Measurements from ENCODE around the gene GTF2H1. TPM values are rescaled to one million over a fixed set of nuclear protein-coding genes. Genes with fewer than 3 reads are reported as not detected.

Gene GTF2H1
- 25.8 TPM for polyA plus RNA-seq (2013, experiment 1 of 2)
- polyA plus RNA-seq (2013, experiment 2 of 2), result 24.2 TPM

GRCh38 chr11:18321969-18322711 lies at the start of gene GTF2H1, which contains the start of gene HPS5:
Gene GTF2H1, plus strand, starts transcription at chr11:18322567. Its CDS starts 10,508 bp downstream, at chr11:18333075.
Gene HPS5, minus strand, starts transcription at chr11:18322140. Its CDS starts 4,282 bp downstream, at chr11:18317858.
- peak within 1 kb of the TSS; percentile 81 for H3K4me3 ChIP-seq (ENCODE audit: low read length)
- H3K9me3 ChIP-seq (ENCODE audit: insufficient read depth, low read depth, low read length), result no peaks in the 10 kb centered on the region
- peaks cover 27% of the 10 kb centered on the region for H3K36me3 ChIP-seq (ENCODE audit: insufficient read depth, low read length)
- no peaks in the 10 kb centered on the region for H3K27me3 ChIP-seq (ENCODE audit: insufficient read depth, low read length)
- peak within 1 kb of the TSS; percentile 94 for H3K27ac ChIP-seq (ENCODE audit: low read depth, low read length)
- WGBS, result under 1% methylated on average over 61 of the region's 61 CpGs
- H3K9ac ChIP-seq (ENCODE audit: low read depth, low read length), result peak within 1 kb of the TSS; percentile 98
- peaks cover 16% of the 10 kb centered on the region for H3K4me1 ChIP-seq (ENCODE audit: insufficient read depth, low read length)

- H3K36me3 ChIP-seq (ENCODE audit: insufficient read depth, low read length), result peaks cover 44% of the 10 kb centered on the region
- WGBS, result 99% methylated on average over 3 of the region's 5 CpGs
- H3K27ac ChIP-seq (ENCODE audit: low read depth, low read length), result no peak overlapping the region
- no peak overlapping the region for H3K4me3 ChIP-seq (ENCODE audit: low read length)
- no peaks in the 10 kb centered on the region for H3K4me1 ChIP-seq (ENCODE audit: insufficient read depth, low read length)
- H3K9me3 ChIP-seq (ENCODE audit: insufficient read depth, low read depth, low read length), result no peaks in the 10 kb centered on the region
- no peak overlapping the region for H3K9ac ChIP-seq (ENCODE audit: low read depth, low read length)
- H3K27me3 ChIP-seq (ENCODE audit: insufficient read depth, low read length), result no peaks in the 10 kb centered on the region
Measured at GRCh38 chr11:18277565-18278271, 44.6 kb upstream of the GTF2H1 start.

GRCh38 chr11:18280438-18281045 lies 41.8 kb upstream of the GTF2H1 start:
- Histone ChIP-seq H3K4me1 (ENCODE audit: insufficient read depth, low read length) (no peaks in the 10 kb centered on the region), H3K27ac (ENCODE audit: low read depth, low read length) (no peak overlapping the region), H3K4me3 (ENCODE audit: low read length) (no peak overlapping the region), H3K9ac (ENCODE audit: low read depth, low read length) (no peak overlapping the region), H3K36me3 (ENCODE audit: insufficient read depth, low read length) (peaks cover 71% of the 10 kb centered on the region), H3K9me3 (ENCODE audit: insufficient read depth, low read depth, low read length) (no peaks in the 10 kb centered on the region), H3K27me3 (ENCODE audit: insufficient read depth, low read length) (no peaks in the 10 kb centered on the region)
- 97% methylated on average over 4 of the region's 4 CpGs for WGBS

- no peak overlapping the region for H3K9ac ChIP-seq (ENCODE audit: low read depth, low read length)
- 93% methylated on average over 1 of the region's 2 CpGs for WGBS
- H3K4me3 ChIP-seq (ENCODE audit: low read length), result no peak overlapping the region
- H3K27me3 ChIP-seq (ENCODE audit: insufficient read depth, low read length), result no peaks in the 10 kb centered on the region
- H3K36me3 ChIP-seq (ENCODE audit: insufficient read depth, low read length), result peaks cover 92% of the 10 kb centered on the region
- H3K27ac ChIP-seq (ENCODE audit: low read depth, low read length), result no peak overlapping the region
- H3K9me3 ChIP-seq (ENCODE audit: insufficient read depth, low read depth, low read length), result no peaks in the 10 kb centered on the region
- H3K4me1 ChIP-seq (ENCODE audit: insufficient read depth, low read length), result no peaks in the 10 kb centered on the region
Measured at GRCh38 chr11:18282626-18283025, 39.7 kb upstream of the GTF2H1 start.

GRCh38 chr11:18285841-18286240 lies 36.5 kb upstream of the GTF2H1 start:
- H3K4me3 ChIP-seq (ENCODE audit: low read length), result no peak overlapping the region
- no peak overlapping the region for H3K27ac ChIP-seq (ENCODE audit: low read depth, low read length)
- no peak overlapping the region for H3K9ac ChIP-seq (ENCODE audit: low read depth, low read length)
- WGBS, result 96% methylated on average over 1 of the region's 1 CpG
- no peaks in the 10 kb centered on the region for H3K4me1 ChIP-seq (ENCODE audit: insufficient read depth, low read length)
- peaks cover 99% of the 10 kb centered on the region for H3K36me3 ChIP-seq (ENCODE audit: insufficient read depth, low read length)
- no peaks in the 10 kb centered on the region for H3K9me3 ChIP-seq (ENCODE audit: insufficient read depth, low read depth, low read length)
- H3K27me3 ChIP-seq (ENCODE audit: insufficient read depth, low read length), result no peaks in the 10 kb centered on the region

- no peak overlapping the region for H3K9ac ChIP-seq (ENCODE audit: low read depth, low read length)
- no peaks in the 10 kb centered on the region for H3K27me3 ChIP-seq (ENCODE audit: insufficient read depth, low read length)
- no peak overlapping the region for H3K27ac ChIP-seq (ENCODE audit: low read depth, low read length)
- 93% methylated on average over 4 of the region's 4 CpGs for WGBS
- peaks cover 100% of the 10 kb centered on the region for H3K36me3 ChIP-seq (ENCODE audit: insufficient read depth, low read length)
- no peaks in the 10 kb centered on the region for H3K4me1 ChIP-seq (ENCODE audit: insufficient read depth, low read length)
- H3K4me3 ChIP-seq (ENCODE audit: low read length), result no peak overlapping the region
- no peaks in the 10 kb centered on the region for H3K9me3 ChIP-seq (ENCODE audit: insufficient read depth, low read depth, low read length)
Measured at GRCh38 chr11:18288911-18289310, 33.5 kb upstream of the GTF2H1 start.

GRCh38 chr11:18294862-18295261 lies 27.5 kb upstream of the GTF2H1 start:
- 97% methylated on average over 5 of the region's 5 CpGs for WGBS
- Histone ChIP-seq H3K36me3 (ENCODE audit: insufficient read depth, low read length) (peaks cover 99% of the 10 kb centered on the region), H3K4me1 (ENCODE audit: insufficient read depth, low read length) (no peaks in the 10 kb centered on the region), H3K27ac (ENCODE audit: low read depth, low read length) (no peak overlapping the region), H3K4me3 (ENCODE audit: low read length) (no peak overlapping the region), H3K27me3 (ENCODE audit: insufficient read depth, low read length) (no peaks in the 10 kb centered on the region), H3K9me3 (ENCODE audit: insufficient read depth, low read depth, low read length) (no peaks in the 10 kb centered on the region), H3K9ac (ENCODE audit: low read depth, low read length) (no peak overlapping the region)

GRCh38 chr11:18295316-18295715 lies 27.1 kb upstream of the GTF2H1 start:
- Histone ChIP-seq H3K27ac (ENCODE audit: low read depth, low read length) (no peak overlapping the region), H3K4me3 (ENCODE audit: low read length) (no peak overlapping the region), H3K36me3 (ENCODE audit: insufficient read depth, low read length) (peaks cover 99% of the 10 kb centered on the region), H3K4me1 (ENCODE audit: insufficient read depth, low read length) (no peaks in the 10 kb centered on the region), H3K9ac (ENCODE audit: low read depth, low read length) (no peak overlapping the region), H3K9me3 (ENCODE audit: insufficient read depth, low read depth, low read length) (no peaks in the 10 kb centered on the region), H3K27me3 (ENCODE audit: insufficient read depth, low read length) (no peaks in the 10 kb centered on the region)
- WGBS, result 95% methylated on average over 2 of the region's 2 CpGs

GRCh38 chr11:18299721-18300120 lies 22.6 kb upstream of the GTF2H1 start:
- Histone ChIP-seq H3K36me3 (ENCODE audit: insufficient read depth, low read length) (peaks cover 94% of the 10 kb centered on the region), H3K9me3 (ENCODE audit: insufficient read depth, low read depth, low read length) (no peaks in the 10 kb centered on the region), H3K27me3 (ENCODE audit: insufficient read depth, low read length) (no peaks in the 10 kb centered on the region), H3K4me3 (ENCODE audit: low read length) (no peak overlapping the region), H3K27ac (ENCODE audit: low read depth, low read length) (no peak overlapping the region), H3K4me1 (ENCODE audit: insufficient read depth, low read length) (no peaks in the 10 kb centered on the region), H3K9ac (ENCODE audit: low read depth, low read length) (no peak overlapping the region)

- no peak overlapping the region for H3K4me3 ChIP-seq (ENCODE audit: low read length)
- H3K36me3 ChIP-seq (ENCODE audit: insufficient read depth, low read length), result peaks cover 93% of the 10 kb centered on the region
- H3K9ac ChIP-seq (ENCODE audit: low read depth, low read length), result no peak overlapping the region
- no peak overlapping the region for H3K27ac ChIP-seq (ENCODE audit: low read depth, low read length)
- no peaks in the 10 kb centered on the region for H3K4me1 ChIP-seq (ENCODE audit: insufficient read depth, low read length)
- no peaks in the 10 kb centered on the region for H3K27me3 ChIP-seq (ENCODE audit: insufficient read depth, low read length)
- H3K9me3 ChIP-seq (ENCODE audit: insufficient read depth, low read depth, low read length), result no peaks in the 10 kb centered on the region
Measured at GRCh38 chr11:18304745-18305144, 17.6 kb upstream of the GTF2H1 start.

- no peak overlapping the region for H3K4me3 ChIP-seq (ENCODE audit: low read length)
- no peaks in the 10 kb centered on the region for H3K9me3 ChIP-seq (ENCODE audit: insufficient read depth, low read depth, low read length)
- no peaks in the 10 kb centered on the region for H3K4me1 ChIP-seq (ENCODE audit: insufficient read depth, low read length)
- 100% methylated on average over 1 of the region's 2 CpGs for WGBS
- H3K9ac ChIP-seq (ENCODE audit: low read depth, low read length), result no peak overlapping the region
- no peak overlapping the region for H3K27ac ChIP-seq (ENCODE audit: low read depth, low read length)
- peaks cover 90% of the 10 kb centered on the region for H3K36me3 ChIP-seq (ENCODE audit: insufficient read depth, low read length)
- H3K27me3 ChIP-seq (ENCODE audit: insufficient read depth, low read length), result no peaks in the 10 kb centered on the region
Measured at GRCh38 chr11:18307461-18308139, 14.8 kb upstream of the GTF2H1 start.

Measured in HUES64 (cell line).